Cardiac septum (tissue), 1 donor: ENCODE measurements around the gene CYB561A3. TPM values are rescaled to one million over a fixed set of nuclear protein-coding genes. Genes with fewer than 3 reads are reported as not detected.
"Not testable (repeated sequence)": the region's sequence is repeated elsewhere in the genome, so short reads cannot be mapped to it uniquely, and the experiment has no call there.

Source experiments
- DNase-seq: peaks from one replicate; pipeline ENCODE4 v3.0.0-alpha.2; 2020; ENCODE audit warnings: low spot score
- intact Hi-C: fragments of 100-400 bp; cut with DNase I; formaldehyde crosslinking; loops from one replicate; pipeline ENCODE4 v1.14.0; 2022
- long read RNA-seq: library from polyadenylated mRNA; unstranded; transcript quantifications from one replicate; pipeline ENCODE4 v2.0.0, GENCODE V29; 2021
- total RNA-seq: library from RNA; stranded (reverse); fragmentation: NEBNext Ultra II Directional; extraction: Animal tissue kit (Norgen Biotek cat#: 25700); gene quantifications from one replicate; pipeline ENCODE4 v1.2.1, GENCODE V29; 2021
- donor health status: DM: no; HTN: no; CAD: no.

Gene CYB561A3, protein sequence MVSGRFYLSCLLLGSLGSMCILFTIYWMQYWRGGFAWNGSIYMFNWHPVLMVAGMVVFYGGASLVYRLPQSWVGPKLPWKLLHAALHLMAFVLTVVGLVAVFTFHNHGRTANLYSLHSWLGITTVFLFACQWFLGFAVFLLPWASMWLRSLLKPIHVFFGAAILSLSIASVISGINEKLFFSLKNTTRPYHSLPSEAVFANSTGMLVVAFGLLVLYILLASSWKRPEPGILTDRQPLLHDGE
- total RNA-seq = 11.2 TPM
- long read RNA-seq, transcript CYB561A3-201 (7 exons, 3,061 nt) = major isoform, 19 of 33 reads
- long read RNA-seq, partial matches to known transcripts = 3 of 33 reads
- long read RNA-seq, other reads (novel, unspliced or antisense) = 11 of 33 reads

DNA sequence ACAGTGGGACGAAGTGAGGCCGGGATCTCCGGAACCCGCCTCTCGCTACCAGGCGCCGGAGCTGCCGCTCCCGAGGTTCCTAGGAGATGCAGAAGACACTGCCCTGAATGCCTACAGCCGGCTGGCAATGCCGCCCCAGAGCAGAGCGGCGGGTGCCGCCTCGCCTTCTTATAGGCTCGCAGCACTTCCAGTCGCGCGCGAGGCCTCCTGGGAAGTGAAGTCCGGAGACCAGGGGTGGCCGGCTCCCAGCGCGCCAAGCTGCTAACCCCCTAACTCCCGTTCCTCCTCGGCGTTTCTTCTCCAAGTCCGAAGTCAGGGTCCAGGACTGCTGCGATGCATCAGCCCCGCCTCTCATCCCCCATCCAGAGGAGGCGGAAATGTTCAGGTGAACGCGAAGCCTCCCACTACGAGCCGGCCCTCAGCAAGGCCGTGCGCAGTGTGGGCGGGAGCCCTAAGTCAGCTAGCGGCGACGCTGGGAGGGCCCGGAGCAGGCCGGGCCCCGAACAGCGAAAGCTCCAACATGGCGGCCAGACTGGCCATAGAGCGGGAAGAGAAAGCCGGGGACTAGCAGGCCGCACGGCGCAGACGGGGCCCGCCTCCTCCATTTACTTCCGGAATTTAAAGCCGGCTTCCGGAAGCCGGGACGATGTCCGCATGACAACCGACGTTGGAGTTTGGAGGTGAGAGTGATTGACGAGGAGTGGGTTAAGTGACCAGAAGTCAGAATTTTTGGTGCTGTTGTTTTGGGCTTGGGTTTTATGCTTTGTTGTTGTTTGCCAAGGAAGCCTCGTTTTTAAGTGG is at the start of gene CYB561A3, which contains the start of gene TMEM138:
Gene CYB561A3 (minus strand): TSS at position 142 of the 801 bp plus-strand sequence. CDS start 5,169 bp downstream, outside the sequence.
Gene TMEM138 (plus strand): TSS at position 634 of the 801 bp plus-strand sequence. CDS start 2,017 bp downstream, outside the sequence.
- intact Hi-C loops = loop anchor here (1.0 kb wide), 1 partner anchor 29 kb away; the partner anchor contains the start of genes DDB1 and TKFC
- peak; percentile 96 for DNase-seq

DNA sequence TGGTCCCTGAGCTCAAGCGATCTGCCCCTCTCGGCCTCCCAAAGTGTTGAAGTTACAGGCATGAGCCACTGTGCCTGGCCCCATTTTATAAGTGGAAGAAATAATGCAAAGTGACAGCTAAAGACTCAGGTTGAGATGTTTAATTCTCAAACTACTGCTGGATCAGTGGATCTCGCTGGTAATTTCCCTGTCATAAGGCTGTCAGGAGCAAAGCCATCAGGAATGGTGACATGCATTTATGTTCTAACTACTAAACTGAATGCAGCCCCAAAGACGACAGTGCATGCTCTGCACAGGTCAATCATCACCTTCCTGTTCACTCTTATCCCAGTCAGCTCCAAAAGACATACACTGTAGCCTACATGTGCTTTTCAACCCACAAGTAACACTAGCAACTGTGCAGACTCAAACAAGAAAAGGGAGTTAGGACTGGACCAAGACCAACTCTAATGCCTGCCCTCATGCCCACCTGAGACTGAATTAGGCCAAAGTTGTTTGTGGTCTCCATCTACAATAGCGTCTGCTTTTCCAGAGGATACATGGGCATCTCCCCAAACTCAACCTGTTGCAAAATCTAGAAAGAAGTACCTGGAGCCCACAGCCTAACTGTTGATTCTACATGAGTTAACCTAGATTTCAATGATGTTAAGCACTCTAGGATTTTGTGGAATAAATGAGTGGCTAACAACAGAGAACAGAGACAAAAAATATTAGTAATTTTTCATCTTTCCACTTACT is 45.5 kb upstream of the CYB561A3 start:
- no peak for DNase-seq
- intact Hi-C loops = no loop called here

DNA sequence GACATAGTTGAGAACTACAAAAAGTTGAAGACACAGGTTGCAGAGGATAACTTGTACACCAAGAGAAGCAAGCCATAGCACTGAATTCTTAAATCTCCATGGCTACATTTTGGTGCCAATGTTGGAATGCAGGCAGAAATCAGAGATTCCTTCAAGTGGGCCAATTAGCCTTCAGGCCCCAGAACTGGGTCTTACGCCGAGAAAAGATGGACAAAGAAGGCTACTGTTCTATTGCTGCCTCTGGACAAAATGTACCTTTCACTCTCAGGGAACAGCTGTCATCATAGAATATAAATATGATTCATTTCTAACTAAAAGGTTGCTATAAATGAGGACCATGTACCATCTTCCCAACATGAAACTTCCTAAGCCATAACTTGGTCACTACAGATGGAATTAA is 44.4 kb upstream of the CYB561A3 start:
- intact Hi-C loops = no loop called here
- DNase-seq = no peak

GRCh38 chr11:61404641-61405040 is 43.0 kb upstream of the CYB561A3 start:
- no peak for DNase-seq
- intact Hi-C loops = no loop called here

GRCh38 chr11:61404103-61404502 is 42.4 kb upstream of the CYB561A3 start:
- intact Hi-C loops = no loop called here

GRCh38 chr11:61403658-61404057 is 42.0 kb upstream of the CYB561A3 start:
- intact Hi-C loops = no loop called here
- DNase-seq = no peak

More at GRCh38 chr11:61404103-61404502, 42.4 kb upstream of the CYB561A3 start:
- no peak for DNase-seq

- DNase-seq = no peak
- intact Hi-C loops = no loop called here
Measured at GRCh38 chr11:61401573-61401972, 39.9 kb upstream of the CYB561A3 start.

DNA sequence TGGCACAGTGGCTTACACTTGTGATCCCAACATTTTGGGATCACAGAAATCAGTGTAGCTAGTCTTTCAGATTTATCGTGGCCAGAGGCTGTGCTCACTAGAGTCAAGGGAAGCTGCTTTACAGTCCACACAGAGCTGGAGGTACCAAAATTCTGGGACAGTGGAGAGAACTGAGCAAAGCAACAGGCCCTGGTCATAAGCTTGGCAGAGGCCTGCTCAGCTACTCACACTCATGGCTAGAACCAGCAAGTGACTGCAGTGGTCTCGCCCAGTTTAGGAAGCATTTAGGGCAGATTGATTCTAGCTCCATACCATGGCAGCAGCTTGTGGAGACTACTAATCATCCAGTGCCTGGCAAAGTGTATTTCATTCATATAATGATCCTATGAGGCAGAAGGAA is 39.5 kb upstream of the CYB561A3 start:
- DNase-seq = no peak
- intact Hi-C loops = no loop called here

DNA sequence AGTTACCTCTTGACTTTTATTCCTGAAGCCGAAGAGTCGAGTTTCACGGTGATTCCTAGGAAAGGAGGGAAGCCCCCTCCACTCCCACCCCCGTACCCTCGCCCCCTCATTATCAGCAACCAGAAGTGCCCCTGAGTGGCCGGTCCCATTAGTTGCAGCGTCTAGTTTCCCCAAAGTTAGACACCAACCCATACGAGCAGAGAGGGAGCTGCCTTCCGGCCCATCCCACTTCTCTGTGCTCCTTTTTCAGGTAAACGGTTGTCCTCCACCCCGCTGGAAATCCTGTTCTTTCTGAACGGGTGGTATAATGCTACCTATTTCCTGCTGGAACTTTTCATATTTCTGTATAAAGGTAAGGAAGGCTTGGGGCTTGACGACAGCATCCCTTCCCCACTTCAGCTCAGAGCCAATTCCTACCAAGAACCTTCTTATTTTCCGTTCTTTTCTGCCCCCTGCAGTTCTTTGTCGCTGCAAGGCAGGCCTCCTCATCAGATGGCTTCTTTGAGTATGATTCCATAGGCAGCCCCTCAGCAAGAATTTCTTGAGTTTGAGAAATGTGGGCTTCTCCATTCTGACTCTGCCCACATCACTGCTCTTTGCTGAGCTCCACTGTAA is 31.4 kb upstream of the CYB561A3 start:
- intact Hi-C loops = loop anchor here (1.0 kb wide), 1 partner anchor 37 kb away; the partner anchor contains the start of gene SDHAF2
- DNase-seq = no peak

DNA sequence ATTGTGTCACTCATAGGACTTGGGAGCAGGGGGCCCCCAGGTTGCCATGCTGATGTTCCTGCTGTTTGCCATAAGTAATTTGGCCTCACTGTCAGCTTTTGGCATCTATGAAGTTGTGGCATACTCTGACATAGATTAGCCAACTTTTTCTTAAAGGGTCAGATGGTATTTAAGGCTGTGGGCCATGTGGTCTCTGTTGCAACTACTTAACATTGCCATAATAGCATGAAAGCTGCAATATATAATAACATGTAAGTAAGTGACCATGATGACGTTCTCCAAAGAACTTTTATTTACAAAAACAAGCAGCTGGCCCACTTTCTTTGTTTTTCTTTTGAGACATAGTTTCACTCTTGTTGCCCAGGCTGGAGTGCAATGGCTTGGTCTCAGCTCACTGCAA is 28.5 kb upstream of the CYB561A3 start:
- DNase-seq = no peak
- intact Hi-C loops = no loop called here

DNA sequence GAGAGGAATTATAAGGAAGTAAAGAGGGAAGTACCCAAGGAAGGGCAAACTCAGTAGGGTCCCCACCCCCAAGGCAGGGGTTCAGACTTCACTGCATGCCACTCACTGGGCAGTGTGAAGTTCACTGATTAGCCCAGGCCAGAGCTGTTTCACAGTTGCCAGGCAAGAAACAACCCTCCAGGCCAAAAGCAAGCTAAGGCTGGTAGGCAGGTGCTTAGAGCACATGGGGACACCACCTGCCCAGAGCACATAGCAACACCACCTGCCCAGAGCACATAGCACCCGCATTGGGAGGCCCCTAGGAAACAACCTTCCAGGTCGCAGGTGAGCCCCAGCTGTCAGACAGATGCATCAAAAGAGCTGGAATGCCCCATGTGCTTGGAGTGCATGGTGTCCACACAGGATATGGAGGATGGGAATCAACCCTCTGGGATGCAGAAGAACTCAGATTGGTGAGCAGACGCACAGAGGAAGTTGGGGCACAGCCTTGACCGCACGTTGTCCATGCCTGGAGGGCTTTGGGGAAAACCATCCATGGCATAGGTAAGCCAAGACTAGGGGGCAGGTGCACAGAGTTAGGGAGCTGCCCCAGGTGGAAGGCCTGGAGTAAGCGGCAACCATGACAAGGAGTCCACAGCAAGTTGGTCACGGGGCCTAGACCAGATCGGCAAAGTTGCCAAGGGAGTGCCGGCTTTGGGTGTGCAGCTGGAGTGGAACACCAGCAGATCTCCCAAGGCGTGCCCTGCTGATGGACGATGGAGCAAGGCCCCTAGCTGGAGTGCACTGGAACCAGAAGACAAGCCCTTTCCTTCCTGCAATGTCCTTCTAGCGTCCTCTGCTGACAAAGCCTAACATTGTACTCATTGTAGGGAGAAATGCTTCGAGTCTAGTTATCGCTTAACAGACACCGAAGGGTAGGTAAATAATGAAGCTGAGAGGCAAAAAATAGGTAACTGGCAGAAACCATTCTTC is 22.9 kb upstream of the CYB561A3 start:
- DNase-seq = no peak
- intact Hi-C loops = loop anchor here (1.0 to 10.0 kb wide), 2 partner anchors 48 to 130 kb away; no protein-coding TSS in a partner anchor

GRCh38 chr11:61383859-61384258 is 22.2 kb upstream of the CYB561A3 start:
- intact Hi-C loops = loop anchor here (10.0 kb wide), 1 partner anchor 129 kb away; no protein-coding TSS in a partner anchor
- DNase-seq = not testable (repeated sequence)

DNA sequence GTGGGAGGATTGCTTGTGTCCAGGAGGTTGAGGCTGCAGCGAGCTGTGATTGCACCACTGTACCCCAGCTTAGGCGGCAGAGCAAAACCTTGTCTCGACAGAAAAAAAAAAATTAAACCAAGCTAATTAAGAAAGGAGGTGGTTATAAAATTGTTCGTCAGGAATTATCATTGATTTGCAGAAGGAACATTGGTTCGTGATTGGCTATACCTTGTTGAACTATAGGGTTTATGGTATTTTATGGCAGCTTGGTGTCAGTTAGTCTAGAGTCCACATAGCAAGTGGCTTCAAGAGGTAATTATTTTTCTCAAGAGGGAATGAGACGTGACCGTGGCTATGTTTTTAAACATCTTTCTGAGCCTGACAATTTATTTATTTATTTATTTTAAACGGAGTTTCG is 19.2 kb upstream of the CYB561A3 start:
- intact Hi-C loops = loop anchor here (10.0 kb wide), 1 partner anchor 126 kb away; no protein-coding TSS in a partner anchor
- DNase-seq = no peak

DNA sequence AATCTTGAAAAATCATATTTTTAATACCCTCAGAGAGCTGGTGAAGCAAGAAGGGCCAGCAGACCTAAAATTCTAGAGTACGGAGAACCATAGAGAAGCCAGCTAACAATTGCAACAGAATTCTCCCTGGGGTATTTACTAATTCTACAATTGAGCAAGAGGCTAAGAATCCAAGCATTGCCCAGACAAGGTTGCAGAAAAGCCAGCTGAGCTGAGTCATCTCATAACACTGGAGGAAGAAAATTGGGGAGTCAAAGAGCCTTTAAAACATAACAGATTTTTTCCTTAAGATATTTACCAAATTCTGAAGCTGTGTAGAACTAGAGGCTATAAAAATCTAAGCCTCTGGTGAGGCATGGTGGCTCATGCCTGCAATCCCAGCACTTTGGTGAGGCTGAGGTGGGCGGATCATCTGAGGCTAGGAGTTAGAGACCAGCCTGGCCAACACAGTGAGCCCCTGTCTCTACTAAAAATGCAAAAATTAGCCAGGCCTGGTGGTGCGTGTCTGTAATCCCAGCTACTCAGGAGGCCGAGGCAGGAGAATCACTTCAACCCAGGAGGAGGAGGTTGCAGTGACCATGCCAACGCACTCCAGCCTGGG is 17.1 kb upstream of the CYB561A3 start:
- no peak for DNase-seq
- intact Hi-C loops = no loop called here

DNA sequence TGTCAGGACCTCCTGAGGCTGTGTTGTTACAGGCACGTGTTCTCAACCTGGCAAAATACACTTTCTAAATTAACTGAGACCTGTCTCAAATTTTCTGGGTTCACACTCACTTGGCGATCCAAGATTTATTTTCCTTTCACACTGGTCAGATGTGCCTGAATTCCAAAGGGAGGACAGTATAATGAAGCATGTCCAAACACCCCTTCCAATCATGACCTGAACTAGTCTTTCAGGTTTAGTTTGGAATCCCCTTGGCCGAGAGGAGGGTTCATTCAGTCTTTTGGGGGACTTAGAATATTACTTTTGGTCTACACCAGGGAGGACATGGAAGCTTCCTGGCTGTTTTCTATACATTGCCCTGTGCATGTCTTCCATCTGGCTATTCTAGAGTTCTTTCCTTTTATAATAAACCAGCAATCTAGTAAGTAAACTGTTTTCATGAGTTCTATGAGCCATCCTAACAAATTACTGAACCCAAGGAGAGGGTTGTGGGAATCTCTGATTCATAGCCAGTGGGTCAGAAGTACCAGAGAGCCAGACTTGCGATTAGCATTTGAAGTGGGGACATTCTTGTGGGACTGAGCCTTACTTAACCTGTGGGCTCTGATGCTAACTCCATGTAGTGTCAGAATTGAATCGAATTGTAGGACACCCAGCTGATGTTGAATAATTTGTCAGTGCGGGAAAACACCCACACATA is 15.9 kb upstream of the CYB561A3 start:
- intact Hi-C loops = no loop called here
- no peak for DNase-seq

DNA sequence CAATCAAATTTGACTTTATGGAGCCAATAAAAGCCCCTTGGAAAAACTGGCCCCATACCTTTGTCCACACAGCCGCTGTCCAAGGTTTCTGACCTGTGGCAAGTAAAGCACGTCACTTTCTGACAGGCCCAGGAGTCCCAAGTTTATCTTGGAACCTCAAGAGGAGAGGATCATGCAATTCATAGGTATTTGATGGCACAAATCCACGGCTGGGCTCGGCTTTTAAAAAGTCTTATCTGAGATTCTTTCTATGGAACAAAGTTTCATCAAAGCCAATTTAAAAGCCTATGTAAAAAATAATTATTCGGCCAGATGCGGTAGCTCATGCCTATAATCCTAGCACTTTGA is 14.1 kb upstream of the CYB561A3 start:
- DNase-seq = no peak
- intact Hi-C loops = no loop called here
